HG03095 (cell line): ENCODE data around the gene SNX13.

ENCODE experiments used
- ATAC-seq: cut with Tn5 transposase; IDR thresholded peaks from one replicate; pipeline ENCODE4 v1.9.1; 2021; ENCODE audit warnings: moderate library complexity; ENCODE audit not compliant: unreplicated experiment

Gene SNX13

DNA sequence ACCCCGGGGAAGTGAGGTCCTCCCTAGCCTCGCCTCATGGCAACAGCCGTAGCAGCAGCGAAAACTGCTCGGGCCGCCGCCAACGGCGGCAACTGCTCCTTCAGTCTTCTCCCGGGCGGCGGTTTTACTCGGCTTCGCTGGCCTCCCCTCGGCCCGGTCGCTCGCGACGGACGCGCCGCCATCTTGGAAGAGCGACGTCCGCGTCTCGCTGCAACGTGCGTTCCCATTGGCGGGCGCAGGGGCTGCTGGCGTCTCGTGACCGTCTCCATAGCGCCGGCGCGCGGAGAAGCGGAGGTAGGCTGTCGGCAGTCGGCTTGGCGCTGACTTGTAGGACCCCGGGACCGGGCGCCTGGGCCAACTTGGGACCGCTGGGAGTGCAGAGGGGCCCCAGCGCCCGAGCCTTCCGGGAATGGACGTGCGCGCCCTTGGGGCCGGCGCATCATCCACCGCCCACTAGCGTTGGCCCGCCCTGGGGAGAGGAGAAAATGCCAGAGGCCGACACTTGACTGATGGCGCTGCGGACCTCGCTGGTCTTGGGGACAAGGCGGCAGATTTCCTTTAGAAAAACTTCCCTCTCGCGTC lies at the start of gene SNX13:
Gene SNX13 (minus strand): TSS at position 193 of the 582 bp plus-strand sequence. CDS start 199 bp downstream, outside the sequence.
- peak; percentile 95 for ATAC-seq

- no peak for ATAC-seq
Observed at GRCh38 chr7:17989546-17989945, 49.3 kb upstream of the SNX13 start.

DNA sequence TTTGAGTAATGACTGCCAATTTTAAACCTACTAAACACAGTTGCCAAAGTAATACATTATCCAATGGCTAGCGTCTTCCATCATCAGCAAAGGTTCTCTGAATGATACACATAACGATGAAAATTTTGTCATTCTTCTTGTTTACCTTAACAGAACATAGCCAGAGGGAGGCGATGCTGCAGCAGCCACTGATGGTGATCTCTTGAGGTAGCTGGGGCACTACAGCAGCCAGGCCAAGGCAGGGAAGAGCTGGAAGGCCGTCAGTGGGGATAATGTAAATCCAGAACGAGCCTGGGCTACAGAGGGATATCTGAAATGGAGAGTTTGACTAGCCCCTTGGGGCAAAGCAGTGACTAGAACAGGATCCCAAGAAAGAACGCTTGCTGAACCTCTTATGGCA lies 48.6 kb upstream of the SNX13 start:
- no peak for ATAC-seq

- ATAC-seq, result no peak
Observed at GRCh38 chr7:17988141-17988540, 47.8 kb upstream of the SNX13 start.

- no peak for ATAC-seq
Observed at GRCh38 chr7:17986851-17987250, 46.6 kb upstream of the SNX13 start.

DNA sequence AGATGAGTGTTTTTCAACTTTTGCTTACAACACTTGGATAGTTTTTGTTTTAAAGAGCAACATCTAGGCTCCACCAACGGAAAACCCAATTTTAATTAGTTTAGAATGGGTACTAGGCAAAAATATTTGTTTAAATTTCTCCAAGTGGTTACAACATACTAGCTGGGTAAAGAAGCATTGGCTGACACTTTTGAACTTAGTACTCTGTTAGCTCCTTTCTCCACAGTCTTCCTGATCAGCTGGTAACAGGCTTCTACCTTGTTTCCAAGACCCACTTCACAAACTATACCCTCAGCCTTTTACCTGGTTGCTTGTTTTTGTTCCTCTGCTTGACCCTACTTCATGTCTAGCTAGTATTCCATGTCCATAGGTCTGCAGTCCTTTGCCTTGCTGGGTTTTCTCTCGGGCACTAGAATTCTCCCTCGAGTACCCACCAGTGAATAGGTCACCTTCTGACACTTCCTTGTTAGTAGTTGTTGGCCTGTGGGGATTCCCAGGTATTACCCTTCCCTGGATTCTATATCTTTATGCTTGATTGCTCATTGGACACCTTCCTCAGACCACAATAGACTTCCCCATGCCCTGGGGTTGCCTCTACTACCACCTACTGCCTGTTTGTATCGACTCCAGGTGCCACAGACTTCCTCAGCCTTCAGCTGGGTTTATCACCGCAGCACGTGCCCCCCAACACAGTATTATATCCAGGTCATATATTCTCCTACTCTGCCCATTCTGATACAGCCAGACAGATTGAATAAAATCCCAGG lies 45.4 kb upstream of the SNX13 start:
- ATAC-seq, result no peak

GRCh38 chr7:17984288-17984687 lies 44.0 kb upstream of the SNX13 start:
- no peak for ATAC-seq

DNA sequence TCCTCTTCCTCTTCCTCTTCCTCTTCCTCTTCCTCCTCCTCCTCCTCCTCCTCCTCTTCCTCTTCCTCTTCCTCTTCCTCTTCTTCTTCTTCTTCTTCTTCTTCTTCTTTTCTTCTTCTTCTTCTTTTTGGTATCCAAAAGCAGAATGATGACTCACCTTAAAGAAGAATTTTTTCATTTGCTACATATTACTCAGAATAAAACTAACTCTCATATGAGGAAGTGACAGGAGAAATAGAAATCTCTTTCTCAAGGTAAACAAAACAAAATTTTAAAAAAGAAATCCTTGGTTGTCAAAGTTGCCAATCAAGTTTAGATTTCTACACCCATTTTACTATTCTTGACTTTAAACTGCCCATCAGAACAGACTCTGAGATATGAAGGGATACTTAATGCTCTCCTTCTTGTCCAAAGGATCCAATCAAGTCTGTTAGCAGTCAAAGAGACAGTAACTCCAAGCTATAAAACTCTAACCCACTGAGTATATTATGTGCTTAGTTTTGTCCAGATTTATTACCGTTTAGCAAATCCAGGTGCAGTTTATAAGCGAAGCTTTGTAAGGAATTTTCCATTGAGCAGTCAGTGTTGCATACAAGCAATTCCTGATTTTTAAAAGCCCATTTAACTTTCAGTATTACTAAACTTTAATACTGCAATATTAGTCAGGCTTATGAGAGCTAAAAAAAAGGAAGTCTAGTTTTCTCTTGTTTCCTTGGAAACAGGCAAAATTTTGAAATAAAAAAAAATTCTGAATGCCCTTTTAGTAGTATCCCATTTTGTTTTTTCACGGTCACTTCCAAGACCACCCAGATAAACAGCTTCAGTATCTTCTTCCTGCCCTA lies 43.1 kb upstream of the SNX13 start:
- no peak for ATAC-seq

GRCh38 chr7:17976952-17977351 lies 36.7 kb upstream of the SNX13 start:
- ATAC-seq, result no peak

DNA sequence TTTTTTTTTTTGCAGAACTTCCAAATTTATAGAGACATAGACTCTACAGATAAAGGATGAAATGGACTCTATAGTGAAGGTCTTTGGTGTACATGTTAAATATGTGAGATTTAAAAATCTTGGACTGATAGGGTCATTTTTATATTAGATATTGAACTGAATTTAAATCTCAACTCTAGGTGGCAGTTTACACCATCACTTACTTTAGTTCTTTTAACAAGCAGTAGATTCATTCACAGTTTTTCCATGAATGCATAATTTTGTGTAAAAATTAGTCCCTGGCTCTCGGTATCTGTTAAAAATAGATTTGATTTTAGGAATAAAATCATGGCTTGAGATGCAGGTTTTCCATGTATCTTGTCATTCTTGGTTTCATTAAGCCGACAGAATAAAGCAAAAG lies 31.1 kb upstream of the SNX13 start:
- ATAC-seq, result no peak

DNA sequence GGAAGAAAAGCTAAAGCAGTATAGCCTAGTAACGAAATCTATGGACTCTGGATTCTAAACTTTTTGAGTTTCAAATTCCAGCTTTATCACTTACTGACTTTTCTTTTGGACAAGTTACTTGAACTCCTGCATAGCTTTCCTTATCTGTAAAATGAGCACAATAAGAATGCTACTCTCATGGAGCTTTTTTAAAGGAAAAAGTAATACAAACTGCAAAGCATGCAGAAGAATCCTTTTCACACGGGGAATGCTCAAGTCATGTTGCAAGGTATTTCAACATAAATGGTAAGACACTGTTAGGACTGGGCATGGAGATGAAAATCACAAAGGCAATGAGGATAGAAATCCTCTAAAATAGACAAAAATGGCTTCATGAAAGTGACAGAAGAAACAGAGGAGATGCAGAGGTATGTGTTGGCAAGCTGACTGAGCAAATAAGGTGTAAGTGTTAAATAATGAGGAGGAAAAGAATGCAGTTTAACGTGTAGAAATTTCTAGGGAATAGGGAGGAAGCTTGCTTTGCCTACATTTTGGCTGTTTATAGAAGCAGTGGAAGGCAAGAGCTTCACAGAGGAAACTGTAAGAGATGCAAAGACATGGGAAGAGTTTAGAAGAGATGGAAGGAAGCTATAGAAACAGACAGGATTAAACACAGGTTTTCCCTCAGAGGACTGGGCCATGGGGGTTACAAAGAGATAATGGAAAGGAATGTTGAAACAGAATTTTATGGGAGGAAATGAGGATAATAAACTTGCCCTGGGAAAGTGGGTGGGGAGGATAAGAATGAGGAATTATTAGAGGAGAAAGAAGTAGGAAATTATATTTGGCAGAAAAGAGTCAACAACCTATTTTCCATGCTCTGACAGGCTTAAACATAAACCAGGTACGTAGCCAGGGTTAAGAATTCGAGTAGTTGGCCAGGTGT lies 28.8 kb upstream of the SNX13 start:
- no peak for ATAC-seq

DNA sequence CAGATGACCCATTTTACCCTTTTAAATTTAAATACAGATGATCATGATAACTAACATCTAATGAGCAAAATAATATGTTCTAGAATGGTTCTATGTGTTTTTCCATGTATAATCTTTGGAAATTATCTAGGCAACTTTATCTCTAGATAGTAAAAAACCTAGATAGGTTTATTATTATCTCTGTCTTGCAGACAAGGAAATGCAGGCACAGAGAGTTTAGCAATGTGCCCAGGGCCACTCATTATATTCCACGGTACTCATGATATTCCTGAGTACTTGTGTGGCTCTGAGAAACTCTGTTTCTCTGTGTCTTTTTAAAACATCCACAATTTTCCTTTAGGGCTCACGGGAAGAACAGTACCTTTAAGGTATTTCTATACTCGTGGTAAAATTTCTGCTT lies 26.4 kb upstream of the SNX13 start:
- no peak for ATAC-seq

DNA sequence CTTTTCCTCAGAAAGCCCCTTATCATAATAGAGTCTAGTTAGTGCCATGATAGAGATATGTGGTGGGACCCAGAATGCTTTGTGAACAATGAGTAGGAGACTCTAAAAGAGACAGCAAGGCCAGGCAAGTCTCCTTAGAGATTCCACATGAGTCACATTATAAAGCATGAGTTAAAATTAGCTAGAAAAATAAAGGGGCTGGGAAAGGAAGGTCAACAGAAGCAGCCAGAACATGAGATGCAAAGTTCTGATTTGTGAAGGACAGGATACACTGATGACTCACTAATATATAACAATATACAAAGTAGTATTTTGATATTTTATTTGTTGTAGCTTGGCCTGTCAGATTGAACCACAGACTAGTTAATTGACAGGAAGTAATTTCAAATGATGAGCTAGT lies 25.3 kb upstream of the SNX13 start:
- no peak for ATAC-seq

DNA sequence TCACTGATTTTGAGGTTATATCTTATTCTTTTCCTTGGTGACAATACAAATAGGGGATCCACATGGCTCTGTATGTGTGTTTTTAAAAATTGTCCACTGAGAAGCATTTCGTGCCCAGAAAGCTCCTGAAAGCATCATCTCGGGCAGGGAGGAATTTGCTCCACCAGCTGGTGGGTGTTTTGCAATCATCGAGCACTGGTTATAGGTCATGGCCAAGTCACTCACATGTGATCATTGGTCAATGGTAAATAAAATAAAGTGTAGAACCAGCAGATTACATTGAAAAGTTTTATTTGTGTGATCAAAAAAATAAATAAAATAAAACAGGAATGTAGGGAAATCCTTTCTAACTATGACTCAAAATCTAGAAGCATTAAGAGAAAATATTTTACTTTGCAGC lies 23.0 kb upstream of the SNX13 start:
- ATAC-seq, result no peak

DNA sequence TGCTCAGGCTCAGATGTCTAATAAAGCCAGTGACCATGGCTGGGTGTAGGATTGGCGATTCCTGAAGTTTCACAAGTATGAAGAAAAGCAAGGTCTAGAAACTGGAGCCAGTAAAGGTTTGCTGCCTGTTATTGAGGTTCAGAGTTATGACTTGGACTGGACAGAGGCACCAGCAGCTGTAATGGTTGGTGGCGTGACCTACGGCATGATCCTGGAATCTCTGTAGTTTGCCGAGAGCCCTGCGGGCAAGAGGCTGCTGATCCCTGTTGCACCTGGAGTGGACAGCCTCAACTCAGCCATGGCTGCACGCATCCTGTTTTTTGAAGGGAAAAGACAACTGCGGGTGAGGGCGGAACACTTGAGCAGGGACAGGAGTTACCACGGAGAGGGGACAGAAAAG lies 22.4 kb upstream of the SNX13 start:
- ATAC-seq, result no peak

DNA sequence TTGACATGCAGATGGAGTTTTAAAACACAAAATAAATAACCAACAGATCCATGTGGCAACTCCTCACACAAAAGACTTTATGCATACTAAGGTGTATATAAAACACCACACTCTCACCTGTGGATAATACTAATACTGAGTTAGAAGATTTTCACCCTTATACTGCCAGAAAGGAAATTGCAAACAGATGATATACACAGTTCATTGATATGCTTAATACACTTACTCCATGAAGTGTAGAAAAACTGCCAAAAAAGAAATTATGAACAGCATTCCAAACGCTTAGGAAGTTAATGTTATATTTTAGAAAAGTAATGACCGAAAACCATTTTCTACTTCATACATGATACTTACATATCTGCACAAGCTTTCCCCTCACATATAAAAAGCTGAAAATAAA lies 17.6 kb upstream of the SNX13 start:
- ATAC-seq, result no peak

GRCh38 chr7:17952387-17952786 lies 12.1 kb upstream of the SNX13 start:
- peak; percentile 99 for ATAC-seq

DNA sequence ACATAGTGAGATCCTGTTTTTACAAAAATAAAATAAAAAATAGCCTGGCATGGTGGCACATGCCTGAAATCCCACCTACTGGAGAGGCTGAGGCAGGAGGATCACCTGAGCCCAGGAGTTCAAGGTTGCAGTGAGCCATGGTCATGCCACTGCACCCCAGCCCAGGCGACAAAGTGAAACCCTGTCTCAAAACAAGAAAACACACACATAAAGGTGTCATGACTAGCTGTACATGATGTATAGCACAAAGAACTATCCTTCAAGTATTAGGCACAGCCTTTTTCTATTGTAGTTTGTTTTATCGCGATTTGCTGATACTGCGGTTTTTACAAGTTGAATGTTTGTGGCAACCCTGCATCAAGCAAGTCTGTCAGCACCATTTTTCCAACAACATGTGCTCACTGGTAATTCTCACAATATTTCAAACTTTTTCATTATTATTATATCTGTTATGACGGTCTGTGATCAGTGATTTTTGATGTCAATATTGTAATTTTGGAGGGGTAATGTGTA lies 11.5 kb upstream of the SNX13 start:
- ATAC-seq, result no peak

DNA sequence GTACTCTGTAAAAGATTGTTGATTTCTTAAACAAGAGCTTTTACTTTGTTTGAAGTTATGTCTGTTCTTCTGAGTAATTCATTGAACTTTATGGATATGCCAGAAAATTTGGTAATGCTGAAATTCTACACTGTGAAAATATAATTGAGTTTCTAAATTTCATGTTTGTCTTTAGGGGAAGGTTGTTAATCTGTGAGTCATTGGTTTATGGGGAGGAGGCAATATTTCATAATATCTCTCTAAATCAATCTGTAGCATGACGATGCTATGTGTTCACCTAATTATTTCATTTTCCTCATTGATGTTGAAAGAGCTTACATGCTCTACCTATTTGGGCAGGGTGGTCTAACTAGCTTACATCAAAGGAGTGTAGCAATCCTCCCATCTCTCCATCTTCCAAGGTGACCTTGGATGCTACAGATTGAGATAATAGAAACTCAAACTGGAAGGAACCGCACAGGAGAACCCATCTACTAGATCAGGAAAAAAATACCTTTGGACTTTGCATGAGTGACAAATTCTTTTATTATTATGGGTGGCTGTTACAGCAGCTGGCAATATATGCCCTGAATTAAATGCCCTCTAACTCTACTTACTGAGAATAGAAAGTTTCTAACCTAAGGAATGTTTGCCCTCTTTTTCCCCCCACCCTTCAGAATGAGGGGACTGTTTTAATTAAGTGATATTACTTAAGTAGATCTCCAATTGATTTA lies 8.4 kb upstream of the SNX13 start:
- no peak for ATAC-seq

DNA sequence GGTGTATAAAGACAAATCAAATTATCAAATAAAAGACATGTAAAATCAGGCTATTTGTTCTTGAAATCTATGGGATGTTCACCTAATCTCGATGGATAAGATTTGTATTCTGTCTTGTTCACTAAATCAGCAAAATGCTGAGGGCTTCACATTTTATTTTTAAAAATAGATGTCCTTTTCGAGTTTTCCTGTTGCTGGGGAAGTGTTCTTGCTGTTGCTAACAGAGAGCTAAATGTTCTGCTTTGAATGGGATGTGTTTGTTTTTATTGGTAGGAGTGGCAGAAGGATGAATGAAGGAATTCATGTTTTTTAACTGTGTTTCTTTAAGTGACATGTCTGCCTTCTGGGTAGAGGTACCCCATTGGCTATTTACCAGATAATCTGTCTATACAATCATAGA lies 7.3 kb upstream of the SNX13 start:
- ATAC-seq, result no peak
